D721Med (cell line): ENCODE data around the gene PFKFB3.
"Not testable (repeated sequence)": the region's sequence is repeated elsewhere in the genome, so short reads cannot be mapped to it uniquely, and the experiment has no call there.

Experiments used
- DNase-seq: peaks from one replicate; pipeline ENCODE4 v3.0.0; 2011; ENCODE audit warnings: low spot score; ENCODE audit not compliant: insufficient read length
- FAIRE-seq: peaks from 2 replicates; lab custom pipeline; 2011; peaks lifted over from hg19 to GRCh38; lab: Jason Lieb, UNC
- TF ChIP-seq, protein P1 (sequence below): IDR thresholded peaks from 2 replicates; pipeline ENCODE4 v1.5.1; 2012; ENCODE audit warnings: mild to moderate bottlenecking, control low read depth; ENCODE audit not compliant: insufficient read depth; ENCODE audit errors: missing control alignments

Gene PFKFB3

DNA sequence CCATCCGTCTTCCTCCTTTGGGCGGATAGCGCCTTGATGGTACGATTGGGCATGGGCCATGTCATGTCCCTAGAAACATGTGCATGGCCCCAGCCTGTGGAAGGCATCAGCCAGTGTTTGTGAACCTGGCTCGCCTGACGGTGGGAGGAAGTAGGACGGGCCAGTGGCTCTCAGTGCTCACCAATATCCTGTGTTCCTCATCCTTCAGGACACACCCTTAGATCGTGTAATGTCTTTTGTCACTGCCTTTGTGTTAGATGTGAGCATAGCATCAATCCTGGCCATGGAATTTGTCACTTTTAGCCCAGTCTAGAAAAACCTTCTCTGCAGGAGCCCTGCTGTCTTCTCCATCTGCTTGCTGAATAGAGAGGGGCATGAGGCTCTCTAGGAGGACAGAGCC lies 77.6 kb downstream of the PFKFB3 start:
- FAIRE-seq = no peak
- DNase-seq = no peak
- TF ChIP-seq, protein P1, sequence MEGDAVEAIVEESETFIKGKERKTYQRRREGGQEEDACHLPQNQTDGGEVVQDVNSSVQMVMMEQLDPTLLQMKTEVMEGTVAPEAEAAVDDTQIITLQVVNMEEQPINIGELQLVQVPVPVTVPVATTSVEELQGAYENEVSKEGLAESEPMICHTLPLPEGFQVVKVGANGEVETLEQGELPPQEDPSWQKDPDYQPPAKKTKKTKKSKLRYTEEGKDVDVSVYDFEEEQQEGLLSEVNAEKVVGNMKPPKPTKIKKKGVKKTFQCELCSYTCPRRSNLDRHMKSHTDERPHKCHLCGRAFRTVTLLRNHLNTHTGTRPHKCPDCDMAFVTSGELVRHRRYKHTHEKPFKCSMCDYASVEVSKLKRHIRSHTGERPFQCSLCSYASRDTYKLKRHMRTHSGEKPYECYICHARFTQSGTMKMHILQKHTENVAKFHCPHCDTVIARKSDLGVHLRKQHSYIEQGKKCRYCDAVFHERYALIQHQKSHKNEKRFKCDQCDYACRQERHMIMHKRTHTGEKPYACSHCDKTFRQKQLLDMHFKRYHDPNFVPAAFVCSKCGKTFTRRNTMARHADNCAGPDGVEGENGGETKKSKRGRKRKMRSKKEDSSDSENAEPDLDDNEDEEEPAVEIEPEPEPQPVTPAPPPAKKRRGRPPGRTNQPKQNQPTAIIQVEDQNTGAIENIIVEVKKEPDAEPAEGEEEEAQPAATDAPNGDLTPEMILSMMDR = no peak

DNA sequence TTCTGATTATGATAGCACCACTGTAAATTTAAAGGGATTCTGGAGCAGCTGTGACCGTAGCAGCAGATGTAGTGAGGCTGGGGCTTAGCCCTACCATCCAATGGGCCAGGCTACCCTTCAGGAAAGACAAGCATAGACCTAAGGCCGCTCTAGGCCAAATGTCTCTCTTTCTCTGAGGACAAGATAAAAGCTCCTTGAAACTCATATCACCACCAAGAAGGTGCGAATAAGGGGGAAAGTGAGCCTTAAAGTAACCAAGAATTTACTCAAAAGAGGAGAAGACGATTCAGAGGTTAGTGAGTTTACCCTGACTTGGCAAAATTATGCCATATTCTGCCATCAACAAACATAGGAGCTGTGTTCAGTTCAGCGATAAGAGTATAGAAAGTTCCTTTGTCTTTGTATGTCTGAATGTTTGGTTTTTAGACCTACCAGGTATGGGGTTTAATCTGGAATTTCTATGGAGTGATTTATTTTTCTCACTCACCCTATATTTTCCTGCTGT lies 79.8 kb downstream of the PFKFB3 start:
- TF ChIP-seq, protein P1 = no peak
- DNase-seq = no peak
- FAIRE-seq = no peak

- DNase-seq = no peak
- FAIRE-seq = no peak
- TF ChIP-seq, protein P1 = no peak
Measured at GRCh38 chr10:6283655-6284054, 80.9 kb downstream of the PFKFB3 start.

- not testable (repeated sequence) for FAIRE-seq, DNase-seq
Measured at GRCh38 chr10:6290621-6291020, 87.9 kb downstream of the PFKFB3 start.

DNA sequence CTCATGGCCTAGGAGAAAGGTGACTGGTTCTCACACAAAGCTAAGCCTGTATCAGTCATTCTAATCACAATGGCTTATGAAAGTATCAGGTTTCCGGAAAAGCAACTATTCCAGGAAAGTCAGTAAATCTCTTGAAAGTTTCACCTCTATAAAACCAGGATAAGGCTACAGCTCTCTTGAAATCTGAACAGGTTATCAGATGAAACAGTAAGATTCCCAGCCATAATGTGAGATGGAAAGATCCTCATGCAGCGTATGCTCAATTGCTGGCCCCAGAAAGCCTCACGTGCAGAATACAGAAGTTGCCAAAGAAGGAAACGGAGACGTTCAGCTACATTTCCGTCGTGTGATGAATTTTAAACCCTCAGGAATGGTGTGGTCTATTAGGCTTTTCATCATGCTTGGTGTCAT lies 90.0 kb downstream of the PFKFB3 start:
- FAIRE-seq (no peak), DNase-seq (no peak)
- TF ChIP-seq, protein P1 = no peak

DNA sequence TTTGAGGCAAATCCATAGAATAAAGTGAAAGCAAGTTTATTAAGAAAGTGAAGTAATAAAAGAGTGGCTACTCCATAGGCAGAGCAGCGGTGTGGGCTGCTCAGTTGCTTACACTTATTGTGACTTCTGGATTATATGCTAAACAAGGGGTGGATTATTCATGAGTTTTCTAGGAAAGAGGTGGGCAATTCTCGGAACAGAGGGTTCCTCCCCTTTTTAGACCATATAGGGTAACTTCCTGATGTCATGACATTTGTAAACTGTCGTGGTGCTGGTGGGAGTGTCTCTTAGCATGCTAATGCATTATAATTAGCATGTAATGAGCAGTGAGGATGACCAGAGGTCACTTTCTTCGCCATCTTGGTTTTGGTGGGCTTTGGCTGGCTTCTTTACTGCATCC lies 93.7 kb downstream of the PFKFB3 start:
- FAIRE-seq, DNase-seq: not testable (repeated sequence)

DNA sequence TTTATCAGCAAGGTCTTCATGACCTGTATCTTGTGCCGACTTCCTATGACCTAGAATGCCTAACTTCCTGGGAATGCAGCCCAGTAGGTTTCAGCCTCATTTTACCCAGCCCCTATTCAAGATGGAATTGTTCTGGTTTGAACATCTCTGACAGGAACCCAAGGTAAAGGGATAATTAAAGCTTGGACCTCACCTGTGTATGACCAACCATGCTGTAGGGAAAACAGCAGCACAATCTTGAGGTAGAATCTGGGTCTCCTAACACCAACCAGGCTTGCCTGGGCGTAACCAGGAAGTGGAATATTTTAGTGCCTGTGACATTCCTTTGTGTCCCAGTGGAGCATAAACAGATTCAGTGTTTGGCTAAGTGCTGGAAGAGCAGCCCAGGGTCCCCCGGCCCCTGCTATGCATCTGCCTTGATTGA lies 94.1 kb downstream of the PFKFB3 start:
- DNase-seq (no peak), FAIRE-seq (no peak)
- TF ChIP-seq, protein P1 = no peak

GRCh38 chr10:6297522-6297921 lies 94.8 kb downstream of the PFKFB3 start:
- TF ChIP-seq, protein P1 = no peak
- no peak for FAIRE-seq
- DNase-seq = no peak
